GM19025 (cell line): ENCODE results near the gene PLEKHB1.
"Not testable (repeated sequence)": the region's sequence is repeated elsewhere in the genome, so short reads cannot be mapped to it uniquely, and the experiment has no call there.

Experiments used
- ATAC-seq: cut with Tn5 transposase; IDR thresholded peaks from one replicate; pipeline ENCODE4 v1.9.1; 2021; ENCODE audit warnings: mild to moderate bottlenecking, low read depth, moderate library complexity; ENCODE audit not compliant: unreplicated experiment

Gene PLEKHB1

DNA sequence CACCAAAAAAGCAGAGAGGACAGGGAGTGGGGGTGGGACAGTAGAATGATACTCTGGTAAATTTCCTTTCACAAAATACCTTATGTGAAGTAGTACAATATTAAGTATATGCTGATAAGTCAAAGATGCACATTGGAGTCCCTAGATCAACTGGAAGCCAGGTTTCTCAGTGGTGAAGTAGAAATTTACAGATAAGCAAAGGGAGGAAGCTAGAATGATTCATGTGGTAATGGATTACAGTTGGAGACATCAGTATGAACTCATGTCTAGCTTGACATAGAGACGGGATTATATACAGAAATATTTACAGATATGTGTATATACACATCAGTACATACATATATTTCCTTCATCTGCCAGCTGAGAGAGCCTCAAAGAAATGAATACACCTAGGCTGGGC is 21.5 kb downstream of the PLEKHB1 start:
- ATAC-seq = no peak

GRCh38 chr11:73670808-73671207 is 24.4 kb downstream of the PLEKHB1 start:
- no peak for ATAC-seq

- ATAC-seq = no peak
Measured at GRCh38 chr11:73671701-73672100, 25.3 kb downstream of the PLEKHB1 start.

GRCh38 chr11:73676552-73676951 is 30.2 kb downstream of the PLEKHB1 start:
- not testable (repeated sequence) for ATAC-seq

- ATAC-seq = no peak
Measured at GRCh38 chr11:73680687-73681086, 34.3 kb downstream of the PLEKHB1 start.

DNA sequence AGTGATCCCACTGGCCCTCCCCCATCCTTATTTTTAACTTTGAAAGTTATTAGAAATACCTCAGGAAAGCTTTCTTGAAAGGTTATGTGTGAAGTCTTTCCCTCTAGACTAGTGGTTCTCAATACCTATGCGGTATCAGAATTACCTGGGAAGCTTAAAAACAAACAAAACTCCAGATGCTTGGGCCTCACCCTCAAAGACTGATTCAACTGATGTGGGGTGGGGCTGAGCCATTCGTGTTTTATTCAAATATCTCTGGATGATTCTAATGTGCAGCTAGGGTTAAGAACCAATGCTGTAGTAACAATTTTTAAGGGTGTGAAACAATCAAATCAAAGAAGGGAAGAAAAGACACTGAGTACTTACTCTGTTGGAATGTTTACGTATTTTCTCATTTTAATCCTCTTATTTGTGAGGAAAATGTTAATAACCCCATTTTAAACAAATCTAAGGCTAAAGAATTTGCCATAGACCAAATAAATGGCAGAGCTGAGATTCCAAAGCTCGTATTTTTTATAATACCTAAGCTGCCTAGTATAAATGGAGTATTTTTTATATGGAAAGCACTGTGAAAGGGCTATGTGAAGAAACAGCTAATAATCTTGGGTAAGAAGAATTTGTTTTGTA is 47.6 kb downstream of the PLEKHB1 start:
- ATAC-seq = no peak

DNA sequence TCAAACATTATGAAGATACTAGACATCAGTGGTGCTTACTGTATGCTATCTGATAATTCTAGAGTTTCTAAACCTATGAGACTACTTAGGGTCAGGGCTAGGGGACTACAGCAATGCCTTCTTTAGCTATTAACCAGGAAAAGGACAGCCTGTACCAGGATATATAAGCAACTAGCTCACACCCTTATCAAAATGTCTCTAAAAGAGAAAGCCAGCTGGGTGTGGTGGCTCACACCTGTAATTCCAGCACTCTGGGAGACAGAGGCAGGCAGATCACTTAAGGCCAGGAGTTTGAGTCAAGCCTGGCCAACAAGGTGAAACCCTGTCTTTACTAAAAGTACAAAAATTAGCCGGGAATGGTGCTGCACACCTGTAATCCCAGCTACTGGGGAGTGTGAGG is 58.7 kb downstream of the PLEKHB1 start:
- no peak for ATAC-seq

GRCh38 chr11:73710964-73711363 is 64.6 kb downstream of the PLEKHB1 start:
- no peak for ATAC-seq
